Activated CD8-positive, alpha-beta T cell treated with anti-CD3 and anti-CD28 coated beads, Interleukin-2, amount 10 ng/mL, durations not matched to agents 7 days and 5 days (primary cell): ENCODE measurements around the gene INTS13. TPM values are rescaled to one million over a fixed set of nuclear protein-coding genes. Genes with fewer than 3 reads are reported as not detected.
A peak's percentile ranks its signal among the peaks of the same experiment; 100 is the strongest.
"Not testable (repeated sequence)": the region's sequence is repeated elsewhere in the genome, so short reads cannot be mapped to it uniquely, and the experiment has no call there.

Experiments used
- ATAC-seq: fragments of 150-1000 bp; cut with Tn5 transposase; one replicate; pipeline ENCODE4 v1.10.0; 2021; ENCODE audit warnings: moderate library complexity
- CTCF ChIA-PET: fragments of 350-600 bp; sonication (Branson Sonifier 250); formaldehyde crosslinking; loops from one replicate; lab custom pipeline; 2021; ENCODE audit warnings: antibody characterized with exemption; lab: Charles Lee
- POLR2A ChIA-PET: fragments of 350-600 bp; sonication (Branson Sonifier 250); formaldehyde crosslinking; loops from one replicate; lab custom pipeline; 2021; ENCODE audit warnings: antibody characterized with exemption; lab: Charles Lee
- DNase-seq: peaks from one replicate; pipeline ENCODE4 v3.0.0-alpha.2; 2020
- H3K27ac Mint-ChIP-seq: one replicate; pipeline ENCODE4 v1.8.0; 2021; ENCODE audit warnings: mild to moderate bottlenecking, mixed read lengths
- H3K27me3 Mint-ChIP-seq: one replicate; pipeline ENCODE4 v1.8.0; 2021; ENCODE audit warnings: low read depth, mixed read lengths
- H3K36me3 Mint-ChIP-seq: one replicate; pipeline ENCODE4 v1.8.0; 2021; ENCODE audit warnings: low read depth, mixed read lengths
- H3K4me1 Mint-ChIP-seq: one replicate; pipeline ENCODE4 v1.8.0; 2021; ENCODE audit warnings: low read depth, mixed read lengths
- H3K4me3 Mint-ChIP-seq: one replicate; pipeline ENCODE4 v1.8.0; 2021; ENCODE audit warnings: mild to moderate bottlenecking, mixed read lengths
- H3K9me3 Mint-ChIP-seq: one replicate; pipeline ENCODE4 v1.8.0; 2022; ENCODE audit warnings: mixed read lengths; ENCODE audit not compliant: insufficient read depth
- total RNA-seq, 2 experiments: library from RNA; stranded (reverse); gene quantifications; one replicate each; pipeline ENCODE4 v1.2.3, GENCODE V29; 2021

The INTS13 gene
- 10 to 100 TPM; 52.8 to 58.3 TPM for total RNA-seq

GRCh38 chr12:26937863-26938700 is at the start of gene INTS13, which contains the start of gene FGFR1OP2:
TSS of gene INTS13 (minus strand) at chr12:26937981. CDS start at chr12:26936803, 1,178 bp downstream.
TSS of gene FGFR1OP2 (plus strand) at chr12:26938470. CDS start at chr12:26954159, 15,689 bp downstream.
- no peaks in the 10 kb centered on the region for H3K27me3 Mint-ChIP-seq
- peaks cover 53% of the 10 kb centered on the region for H3K36me3 Mint-ChIP-seq
- H3K4me3 Mint-ChIP-seq, result peak within 1 kb of the TSS; percentile 95
- ChIA-PET CTCF (interaction anchor here (1.0 to 1.4 kb wide), 2 partner anchors 76 to 77 kb away, joined by 4 to 5 read pairs; partner anchors contain the start of gene TM7SF3), POLR2A (interaction anchor here (1.0 to 1.7 kb wide), 3 partner anchors 16 to 106 kb away, joined by 3 to 4 read pairs (median 4); no protein-coding TSS in a partner anchor)
- peaks cover 54% of the 10 kb centered on the region for H3K4me1 Mint-ChIP-seq
- DNase-seq (peak; percentile 99), ATAC-seq (peak; percentile 92)
- H3K27ac Mint-ChIP-seq, result peak within 1 kb of the TSS; percentile 98
- H3K9me3 Mint-ChIP-seq, result no peaks in the 10 kb centered on the region

DNA sequence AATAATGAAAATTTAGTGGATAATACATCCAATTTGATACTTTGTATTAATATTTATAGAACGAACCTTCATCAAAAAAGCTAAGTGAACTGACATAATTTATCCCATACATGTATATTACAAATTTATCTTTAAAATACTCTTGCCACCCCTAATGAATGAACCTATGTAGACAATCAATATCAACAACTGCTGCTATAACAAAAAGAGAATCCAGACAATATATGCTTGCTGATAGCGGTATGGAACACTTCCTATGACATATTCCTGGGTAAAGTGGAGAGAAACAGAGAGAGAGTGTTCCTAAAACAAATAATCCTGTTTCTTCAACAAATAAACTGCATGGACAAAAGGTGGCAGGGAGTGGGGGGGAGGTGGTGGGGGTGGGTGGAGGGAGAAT is 45.1 kb upstream of the INTS13 start:
- peaks cover 4% of the 10 kb centered on the region for H3K4me1 Mint-ChIP-seq
- no peaks in the 10 kb centered on the region for H3K27me3 Mint-ChIP-seq
- H3K4me3 Mint-ChIP-seq, result no peak overlapping the region
- ATAC-seq, result no peak
- POLR2A ChIA-PET, result no interaction called here
- H3K36me3 Mint-ChIP-seq, result peaks cover 58% of the 10 kb centered on the region
- no peaks in the 10 kb centered on the region for H3K9me3 Mint-ChIP-seq
- H3K27ac Mint-ChIP-seq, result no peak overlapping the region
- CTCF ChIA-PET, result no interaction called here
- no peak for DNase-seq

DNA sequence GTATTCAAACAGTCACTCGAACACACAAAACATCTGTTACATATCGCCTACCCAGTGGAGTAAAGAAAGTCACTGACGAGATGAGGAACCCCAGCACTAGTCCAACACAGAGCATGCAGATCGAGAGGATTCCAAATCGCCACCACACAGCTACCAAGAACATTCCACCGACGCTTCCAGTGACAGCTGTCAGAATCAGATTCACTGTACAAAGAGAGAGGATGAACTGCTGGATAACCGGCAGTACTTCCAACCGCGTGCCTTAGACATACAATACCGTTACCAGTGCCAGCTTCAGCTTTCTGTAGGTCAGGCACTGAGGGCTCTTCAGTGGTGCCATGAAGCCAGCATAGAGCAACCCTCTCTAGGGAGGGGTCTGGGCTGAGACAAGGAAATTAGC is 42.0 kb upstream of the INTS13 start:
- DNase-seq (no peak), ATAC-seq (no peak)
- Mint-ChIP-seq H3K27ac (no peak overlapping the region), H3K4me1 (peaks cover 7% of the 10 kb centered on the region), H3K36me3 (peaks cover 59% of the 10 kb centered on the region), H3K9me3 (no peaks in the 10 kb centered on the region), H3K27me3 (no peaks in the 10 kb centered on the region), H3K4me3 (no peak overlapping the region)
- ChIA-PET CTCF (interaction anchor here (0.6 to 1.5 kb wide), 2 partner anchors 15 to 400 kb away, joined by 3 to 4 read pairs; no protein-coding TSS in a partner anchor), POLR2A (no interaction called here)

- ATAC-seq (no peak), DNase-seq (no peak)
- ChIA-PET POLR2A (no interaction called here), CTCF (interaction anchor here (1.5 kb wide), 1 partner anchor 14 kb away, joined by 4 read pairs; no protein-coding TSS in a partner anchor)
- Mint-ChIP-seq H3K27me3 (no peaks in the 10 kb centered on the region), H3K4me1 (peaks cover 5% of the 10 kb centered on the region), H3K27ac (no peak overlapping the region), H3K9me3 (no peaks in the 10 kb centered on the region), H3K36me3 (peaks cover 64% of the 10 kb centered on the region), H3K4me3 (no peak overlapping the region)
These were observed 41.0 kb upstream of the INTS13 start for GRCh38 chr12:26978801-26979200.

GRCh38 chr12:26976687-26977086 is 38.9 kb upstream of the INTS13 start:
- Mint-ChIP-seq H3K4me1 (peaks cover 9% of the 10 kb centered on the region), H3K27ac (no peak overlapping the region), H3K4me3 (no peak overlapping the region), H3K36me3 (peaks cover 56% of the 10 kb centered on the region), H3K27me3 (no peaks in the 10 kb centered on the region), H3K9me3 (no peaks in the 10 kb centered on the region)
- DNase-seq (no peak), ATAC-seq (no peak)
- CTCF ChIA-PET, result no interaction called here
- POLR2A ChIA-PET, result interaction anchor here (0.6 kb wide), 1 partner anchor 8 kb away, joined by 3 read pairs; no protein-coding TSS in a partner anchor

GRCh38 chr12:26971963-26972362 is 34.2 kb upstream of the INTS13 start:
- no peak overlapping the region for H3K27ac Mint-ChIP-seq
- peak; percentile 59 for DNase-seq

DNA sequence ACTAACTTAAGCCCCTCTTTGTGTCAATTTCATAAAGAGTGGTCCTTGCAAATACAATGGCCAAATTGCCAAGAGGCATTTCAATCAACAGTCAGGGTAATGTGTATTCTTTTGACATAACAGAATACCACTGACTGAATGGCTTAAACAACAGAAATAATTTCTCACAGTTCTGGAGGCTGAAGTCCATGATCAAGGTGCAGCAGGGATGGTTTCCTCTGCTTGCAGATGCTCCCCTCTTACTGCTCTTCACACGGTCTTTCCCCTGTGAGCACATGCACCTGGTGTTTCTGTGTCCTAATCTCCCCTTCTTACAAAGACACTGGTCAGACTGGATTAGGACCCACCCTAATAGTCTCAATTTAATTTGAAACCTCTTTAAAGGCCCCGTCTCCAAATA is 32.4 kb upstream of the INTS13 start:
- CTCF ChIA-PET, result no interaction called here
- Mint-ChIP-seq H3K27me3 (no peaks in the 10 kb centered on the region), H3K9me3 (no peaks in the 10 kb centered on the region), H3K4me3 (no peak overlapping the region), H3K36me3 (peaks cover 51% of the 10 kb centered on the region), H3K27ac (no peak overlapping the region), H3K4me1 (peaks cover 10% of the 10 kb centered on the region)
- DNase-seq, result no peak
- POLR2A ChIA-PET, result no interaction called here
- no peak for ATAC-seq

More at GRCh38 chr12:26971963-26972362, 34.2 kb upstream of the INTS13 start:
- ChIA-PET POLR2A (interaction anchor here (0.8 to 1.1 kb wide), 3 partner anchors 16 to 87 kb away, joined by 3 to 7 read pairs (median 3); no protein-coding TSS in a partner anchor), CTCF (interaction anchor here (0.6 to 1.8 kb wide), 10 partner anchors 12 to 874 kb away, joined by 3 to 7 read pairs (median 4); partner anchors contain the start of gene TM7SF3)
- Mint-ChIP-seq H3K36me3 (peaks cover 58% of the 10 kb centered on the region), H3K9me3 (no peaks in the 10 kb centered on the region), H3K4me3 (no peak overlapping the region), H3K4me1 (peaks cover 13% of the 10 kb centered on the region), H3K27me3 (no peaks in the 10 kb centered on the region)
- ATAC-seq, result peak; percentile 94

GRCh38 chr12:26966842-26967241 is 29.1 kb upstream of the INTS13 start:
- peaks cover 56% of the 10 kb centered on the region for H3K36me3 Mint-ChIP-seq
- no peak overlapping the region for H3K4me3 Mint-ChIP-seq
- no peak for DNase-seq
- H3K4me1 Mint-ChIP-seq, result peaks cover 6% of the 10 kb centered on the region
- H3K27me3 Mint-ChIP-seq, result no peaks in the 10 kb centered on the region
- no peak for ATAC-seq
- ChIA-PET CTCF (no interaction called here), POLR2A (no interaction called here)
- no peak overlapping the region for H3K27ac Mint-ChIP-seq
- no peaks in the 10 kb centered on the region for H3K9me3 Mint-ChIP-seq

DNA sequence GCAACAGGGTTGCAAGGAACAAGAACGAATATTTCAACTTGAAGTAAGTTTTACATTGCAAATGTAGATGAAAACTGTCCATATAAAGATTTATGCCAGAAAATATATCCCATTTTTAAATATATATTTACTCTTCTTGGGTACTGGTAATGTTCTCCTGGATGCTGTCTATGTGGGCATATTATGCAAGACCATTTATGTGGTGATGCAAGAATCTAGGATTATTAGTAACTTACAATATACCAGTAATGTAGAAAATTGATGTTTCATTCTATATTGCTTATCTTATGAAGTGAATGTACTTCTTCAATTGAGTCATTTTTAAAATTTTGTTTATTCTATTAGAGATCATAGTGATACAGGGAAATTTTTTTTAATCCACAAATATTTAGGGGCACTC is 25.6 kb upstream of the INTS13 start:
- no peak for DNase-seq
- no peaks in the 10 kb centered on the region for H3K9me3 Mint-ChIP-seq
- peaks cover 56% of the 10 kb centered on the region for H3K36me3 Mint-ChIP-seq
- H3K27ac Mint-ChIP-seq, result no peak overlapping the region
- no peak overlapping the region for H3K4me3 Mint-ChIP-seq
- CTCF ChIA-PET, result interaction anchor here (1.8 kb wide), 1 partner anchor 9 kb away, joined by 5 read pairs; no protein-coding TSS in a partner anchor
- no peaks in the 10 kb centered on the region for H3K4me1 Mint-ChIP-seq
- no peaks in the 10 kb centered on the region for H3K27me3 Mint-ChIP-seq
- POLR2A ChIA-PET, result no interaction called here
- ATAC-seq, result no peak

- no peak for DNase-seq
- H3K27ac Mint-ChIP-seq, result no peak overlapping the region
- H3K9me3 Mint-ChIP-seq, result no peaks in the 10 kb centered on the region
- peaks cover 62% of the 10 kb centered on the region for H3K36me3 Mint-ChIP-seq
- ChIA-PET CTCF (no interaction called here), POLR2A (no interaction called here)
- no peaks in the 10 kb centered on the region for H3K27me3 Mint-ChIP-seq
- no peak overlapping the region for H3K4me3 Mint-ChIP-seq
- no peak for ATAC-seq
- no peaks in the 10 kb centered on the region for H3K4me1 Mint-ChIP-seq
These were observed 24.0 kb upstream of the INTS13 start for GRCh38 chr12:26961803-26962202.

GRCh38 chr12:26961391-26961790 is 23.6 kb upstream of the INTS13 start:
- DNase-seq, ATAC-seq, H3K27me3 Mint-ChIP-seq, H3K9me3 Mint-ChIP-seq, H3K27ac Mint-ChIP-seq, POLR2A ChIA-PET, H3K4me1 Mint-ChIP-seq, H3K4me3 Mint-ChIP-seq, CTCF ChIA-PET: not testable (repeated sequence)
- peaks cover 64% of the 10 kb centered on the region for H3K36me3 Mint-ChIP-seq

- peaks cover 56% of the 10 kb centered on the region for H3K36me3 Mint-ChIP-seq
- H3K4me1 Mint-ChIP-seq, result peaks cover 28% of the 10 kb centered on the region
- CTCF ChIA-PET, result interaction anchor here (1.4 kb wide), 2 partner anchors 10 to 13 kb away, joined by 5 to 6 read pairs; no protein-coding TSS in a partner anchor
- POLR2A ChIA-PET, result interaction anchor here (0.9 to 1.3 kb wide), 2 partner anchors 15 to 18 kb away, joined by 3 to 7 read pairs; partner anchors contain the start of gene FGFR1OP2
- H3K4me3 Mint-ChIP-seq, result no peak overlapping the region
- H3K27me3 Mint-ChIP-seq, result no peaks in the 10 kb centered on the region
- ATAC-seq, result no peak
- H3K27ac Mint-ChIP-seq, result no peak overlapping the region
- no peak for DNase-seq
- no peaks in the 10 kb centered on the region for H3K9me3 Mint-ChIP-seq
These were observed 16.2 kb upstream of the INTS13 start for GRCh38 chr12:26954027-26954426.
